ENCODE measurements around the gene JMJD1C. TPM values are rescaled to one million over a fixed set of nuclear protein-coding genes. Genes with fewer than 3 reads are reported as not detected.
"Not testable (repeated sequence)": the region's sequence is repeated elsewhere in the genome, so short reads cannot be mapped to it uniquely, and the experiment has no call there.

The JMJD1C gene
- total RNA-seq, 1 experiment from 2014 or later: 66.3 TPM

GRCh38 chr10:63286340-63286739 lies 179.4 kb downstream of the JMJD1C start:
- ChIA-PET POLR2A (no interaction called here), CTCF (no interaction called here), RAD21 (ENCODE audit: low non-redundant PET in 1 of 2, low total read pairs in 2 of 2, uncharacterized antibody in 2 of 2, unreplicated experiment in 2 of 2) (no interaction called here)
- Histone ChIP-seq H3K4me2 (ENCODE audit: low read length) (no peak overlapping the region; the same call in 1 of the 2 replicates), H4K20me1 (ENCODE audit: insufficient read depth) (no peaks in the 10 kb centered on the region; the same call in 1 of the 2 replicates), H3K36me3 (ENCODE audit: control insufficient read depth in 1 of 2, insufficient read depth in 2 of 2, low read length in 2 of 2) (no peaks in the 10 kb centered on the region), H3K27me3 (ENCODE audit: insufficient read depth, low read length) (no peaks in the 10 kb centered on the region), H3K79me2 (ENCODE audit: insufficient read depth, low read length) (peaks cover 43% of the 10 kb centered on the region), H3K27ac (ENCODE audit: low read depth, low read length) (no peak overlapping the region), H3K9ac (ENCODE audit: low read length) (no peak overlapping the region), H3K4me1 (ENCODE audit: control insufficient read depth in 1 of 2, insufficient read depth in 2 of 2, low read length in 2 of 2) (peaks cover 11 to 20% of the 10 kb centered on the region in 2 experiments), H3K9me3 (ENCODE audit: control insufficient read depth in 1 of 2, insufficient read depth in 1 of 2, low read depth in 1 of 2, low read length in 2 of 2) (no peaks in the 10 kb centered on the region), H2AFZ (ENCODE audit: low read depth, low read length, poor library complexity, severe bottlenecking) (no peak overlapping the region), H3K9me2 (ENCODE audit: insufficient read depth) (no peaks in the 10 kb centered on the region), H3K4me3 (replicated peaks in 1 of 2; ENCODE audit: low read depth in 1 of 2, low read length in 2 of 2) (no peak overlapping the region)
- intact Hi-C loops (cut with micrococcal nuclease): no loop called here
- ATAC-seq (no peak), DNase-seq (ENCODE audit: low read depth, low spot score) (no peak)
- TF ChIP-seq EZH2phosphoT487 (IDR thresholded peaks at IDR 0.05; ENCODE audit: borderline replicate concordance): no peak
- BruUV-seq (replicated peaks): no TSS peak

- intact Hi-C loops (cut with micrococcal nuclease); H3K27ac ChIP-seq (ENCODE audit: low read depth, low read length); ATAC-seq; H3K4me2 ChIP-seq (ENCODE audit: low read length); H3K9ac ChIP-seq (ENCODE audit: low read length); BruUV-seq (replicated peaks); RAD21 ChIA-PET (ENCODE audit: low non-redundant PET in 1 of 2, low total read pairs in 2 of 2, uncharacterized antibody in 2 of 2, unreplicated experiment in 2 of 2); H3K9me3 ChIP-seq (ENCODE audit: control insufficient read depth in 1 of 2, insufficient read depth in 1 of 2, low read depth in 1 of 2, low read length in 2 of 2); H2AFZ ChIP-seq (ENCODE audit: low read depth, low read length, poor library complexity, severe bottlenecking); H3K9me2 ChIP-seq (ENCODE audit: insufficient read depth); CTCF ChIA-PET; H3K36me3 ChIP-seq (ENCODE audit: control insufficient read depth in 1 of 2, insufficient read depth in 2 of 2, low read length in 2 of 2); H3K4me3 ChIP-seq (replicated peaks in 1 of 2; ENCODE audit: low read depth in 1 of 2, low read length in 2 of 2); H4K20me1 ChIP-seq (ENCODE audit: insufficient read depth); DNase-seq (ENCODE audit: low read depth, low spot score); H3K27me3 ChIP-seq (ENCODE audit: insufficient read depth, low read length): not testable (repeated sequence)
- Histone ChIP-seq H3K4me1 (ENCODE audit: control insufficient read depth in 1 of 2, insufficient read depth in 2 of 2, low read length in 2 of 2) (peaks cover 11 to 20% of the 10 kb centered on the region in 2 experiments), H3K79me2 (ENCODE audit: insufficient read depth, low read length) (peaks cover 37% of the 10 kb centered on the region)
- POLR2A ChIA-PET: interaction anchor here (1.0 kb wide), 1 partner anchor 15 kb away, joined by 3 read pairs; no protein-coding TSS in a partner anchor
Measured at GRCh38 chr10:63283901-63284300, 181.9 kb downstream of the JMJD1C start.

DNA sequence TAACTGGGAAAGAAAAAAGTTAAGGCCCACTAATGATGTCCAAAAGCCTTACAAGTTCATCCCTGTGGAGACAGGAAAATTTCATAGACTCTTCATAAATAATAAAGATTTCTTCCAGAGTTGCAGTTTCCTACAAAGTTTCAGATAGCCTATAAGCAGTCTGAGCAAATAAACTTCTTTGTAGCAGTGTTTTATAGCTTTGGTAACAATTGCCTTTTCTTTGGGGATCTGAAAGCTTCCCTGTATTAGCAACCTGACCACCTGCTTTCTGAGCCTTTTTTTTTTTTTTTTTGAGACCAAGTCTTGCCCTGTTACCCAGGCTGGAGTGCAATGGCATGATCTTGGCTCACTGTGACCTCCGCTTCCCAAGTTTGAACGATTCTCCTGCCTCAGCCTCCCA lies 182.7 kb downstream of the JMJD1C start:
- no peak for TF ChIP-seq ELF1 (IDR thresholded peaks at IDR 0.05; ENCODE audit: borderline replicate concordance, low read depth)
- TF ChIP-seq EZH2 (IDR thresholded peaks at IDR 0.05): no peak
- TF ChIP-seq YY1 (IDR thresholded peaks at IDR 0.05; ENCODE audit: extremely low read depth, insufficient replicate concordance, low read depth, low read length): no peak
- Histone ChIP-seq H2AFZ (ENCODE audit: low read depth, low read length, poor library complexity, severe bottlenecking) (no peak overlapping the region), H3K9me3 (ENCODE audit: control insufficient read depth in 1 of 2, insufficient read depth in 1 of 2, low read depth in 1 of 2, low read length in 2 of 2) (no peaks in the 10 kb centered on the region), H3K4me3 (replicated peaks in 1 of 2; ENCODE audit: low read depth in 1 of 2, low read length in 2 of 2) (no peak overlapping the region), H3K4me1 (ENCODE audit: control insufficient read depth in 1 of 2, insufficient read depth in 2 of 2, low read length in 2 of 2) (peaks cover 11 to 17% of the 10 kb centered on the region in 2 experiments), H3K9ac (ENCODE audit: low read length) (no peak overlapping the region), H3K4me2 (ENCODE audit: low read length) (no peak overlapping the region), H3K27ac (ENCODE audit: low read depth, low read length) (no peak overlapping the region), H4K20me1 (ENCODE audit: insufficient read depth) (no peaks in the 10 kb centered on the region; the same call in 1 of the 2 replicates), H3K79me2 (ENCODE audit: insufficient read depth, low read length) (peaks cover 35% of the 10 kb centered on the region), H3K36me3 (ENCODE audit: control insufficient read depth in 1 of 2, insufficient read depth in 2 of 2, low read length in 2 of 2) (no peaks in the 10 kb centered on the region), H3K9me2 (ENCODE audit: insufficient read depth) (no peaks in the 10 kb centered on the region), H3K27me3 (ENCODE audit: insufficient read depth, low read length) (no peaks in the 10 kb centered on the region)
- ATAC-seq (no peak), DNase-seq (ENCODE audit: low read depth, low spot score) (no peak)
- no TSS peak for BruUV-seq (replicated peaks)
- CTCF ChIA-PET: no interaction called here
- POLR2A ChIA-PET: no interaction called here
- intact Hi-C loops (cut with micrococcal nuclease): no loop called here
- RAD21 ChIA-PET (ENCODE audit: low non-redundant PET in 1 of 2, low total read pairs in 2 of 2, uncharacterized antibody in 2 of 2, unreplicated experiment in 2 of 2): interaction anchor here in 1 of 2 experiments (0.7 kb wide), 1 partner anchor 49 kb away, joined by 3 read pairs; no protein-coding TSS in a partner anchor

All from HCT116 (cell line).